PC-9 (cell line): ENCODE data around the gene IL10RB. TPM values are rescaled to one million over a fixed set of nuclear protein-coding genes. Genes with fewer than 3 reads are reported as not detected.

Source experiments
- BruUV-seq: library from RNA; stranded (reverse); fragments of 400-500 nt; replicated peaks from 2 replicates; lab custom pipeline; 2021; lab: Mats Ljungman, UMichigan
- CTCF ChIA-PET: fragments of 300-600 bp; sonication (Branson Sonifier 250); formaldehyde crosslinking; loops from one replicate; lab custom pipeline; 2022; ENCODE audit warnings: antibody characterized with exemption; lab: Charles Lee
- POLR2A ChIA-PET: fragments of 300-600 bp; sonication (Branson Sonifier 250); formaldehyde crosslinking; loops from one replicate; lab custom pipeline; 2022; ENCODE audit warnings: antibody characterized with exemption; ENCODE audit not compliant: unreplicated experiment; lab: Charles Lee
- DNase-seq, 2 experiments: peaks; one replicate each; pipeline versions ENCODE4 v3.0.0 to v3.0.0-alpha.2; 2015 to 2022; ENCODE audit warnings: mixed read lengths in 1 of 2
- H2AFZ ChIP-seq: fragments of 200-600 bp; sonication (generic); 2 replicates; pipeline ENCODE4 v1.8.1; 2017; ENCODE audit warnings: antibody characterized with exemption
- H3F3A ChIP-seq: fragments of 200-600 bp; sonication (generic); 2 replicates; pipeline ENCODE4 v1.8.1; 2017; ENCODE audit warnings: antibody characterized with exemption, mild to moderate bottlenecking, low read depth; ENCODE audit not compliant: insufficient read depth
- H3K27ac ChIP-seq: fragments of 200-600 bp; sonication (generic); 2 replicates; pipeline ENCODE4 v1.6.1; 2016; ENCODE audit warnings: mixed run types
- H3K27me3 ChIP-seq: fragments of 200-600 bp; sonication (generic); 2 replicates; pipeline ENCODE4 v1.6.1; 2016; ENCODE audit warnings: low read depth, mixed run types; ENCODE audit not compliant: insufficient read depth
- H3K36me3 ChIP-seq: fragments of 200-600 bp; sonication (generic); 2 replicates; pipeline ENCODE4 v1.6.1; 2016; ENCODE audit warnings: low read depth, mixed run types
- H3K4me1 ChIP-seq: fragments of 200-600 bp; sonication (generic); replicated peaks from 2 replicates; pipeline ENCODE4 v1.6.1; 2016; ENCODE audit warnings: mixed run types; ENCODE audit not compliant: insufficient read depth
- H3K4me2 ChIP-seq: fragments of 200-600 bp; sonication (generic); 2 replicates; pipeline ENCODE4 v1.6.1; 2017; ENCODE audit warnings: mixed run types
- H3K4me3 ChIP-seq: fragments of 200-600 bp; sonication (generic); 2 replicates; pipeline ENCODE4 v1.6.1; 2016; ENCODE audit warnings: mixed run types
- H3K79me2 ChIP-seq: fragments of 200-600 bp; sonication (generic); 2 replicates; pipeline ENCODE4 v1.6.1; 2017; ENCODE audit warnings: low read depth, mixed run types
- H3K9me2 ChIP-seq: fragments of 200-600 bp; sonication (generic); 2 replicates; pipeline ENCODE4 v1.8.1; 2017; ENCODE audit warnings: mild to moderate bottlenecking; ENCODE audit not compliant: insufficient read depth
- H3K9me3 ChIP-seq: fragments of 200-600 bp; sonication (generic); 2 replicates; pipeline ENCODE4 v1.8.1; 2016; ENCODE audit warnings: low read depth; ENCODE audit not compliant: insufficient read depth
- H4K20me1 ChIP-seq: fragments of 200-600 bp; sonication (generic); 2 replicates; pipeline ENCODE4 v1.8.1; 2017; ENCODE audit not compliant: insufficient read depth
- EZH2 ChIP-seq: fragments of 200-600 bp; sonication (generic); IDR thresholded peaks from 2 replicates; pipeline ENCODE4 v1.8.0; 2017; ENCODE audit warnings: antibody characterized with exemption, low read depth
- intact Hi-C: fragments of 100-400 bp; cut with micrococcal nuclease; formaldehyde crosslinking; loops from one replicate; pipeline ENCODE4 v1.10.0; 2022; ENCODE audit not compliant: unreplicated experiment
- total RNA-seq: library from RNA; stranded (reverse); gene quantifications from 2 replicates; pipeline ENCODE4 v1.2.3, GENCODE V29; 2021
- TF ChIP-seq, protein P1 (sequence below): fragments of 200-600 bp; sonication (generic); conservative IDR thresholded peaks from 2 replicates; pipeline ENCODE4 v1.6.1; 2017; ENCODE audit warnings: mixed run types, antibody characterized with exemption, mild to moderate bottlenecking, moderate library complexity

Gene IL10RB
- total RNA-seq, 1 experiment from 2014 or later = 18.3 TPM

DNA sequence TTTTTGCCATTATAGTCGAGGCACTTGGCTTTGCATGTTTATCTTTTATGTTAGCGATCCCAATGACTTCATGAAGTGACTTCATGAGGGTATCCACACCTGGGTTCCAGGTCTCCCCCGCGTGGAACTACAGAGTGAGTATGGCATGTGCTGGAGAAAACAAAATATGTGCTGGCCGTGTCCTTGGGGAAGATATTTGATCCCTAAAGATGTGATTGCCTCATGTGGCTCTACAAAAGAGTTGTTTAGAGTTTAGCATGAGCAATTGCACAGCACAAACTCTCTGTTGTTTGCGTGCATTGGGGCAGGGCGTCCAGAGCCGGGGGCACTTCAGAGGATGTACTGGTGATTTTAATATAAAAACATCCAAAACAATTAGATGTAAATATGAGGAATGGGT is 4.8 kb downstream of the IL10RB start:
- H3K36me3 ChIP-seq = no peaks in the 10 kb centered on the region
- DNase-seq = no peak
- no peaks in the 10 kb centered on the region for H4K20me1 ChIP-seq
- POLR2A ChIA-PET = no interaction called here
- no peaks in the 10 kb centered on the region for H3K27me3 ChIP-seq
- H3K4me3 ChIP-seq = no peak overlapping the region
- no peaks in the 10 kb centered on the region for H3K9me3 ChIP-seq
- intact Hi-C loops = no loop called here
- BruUV-seq = no TSS peak
- peaks cover 23% of the 10 kb centered on the region; the same call in 1 of the 2 replicates for H3F3A ChIP-seq
- no peak overlapping the region for H3K27ac ChIP-seq
- CTCF ChIA-PET = no interaction called here
- H3K4me2 ChIP-seq = no peak overlapping the region
- H3K9me2 ChIP-seq = no peaks in the 10 kb centered on the region
- TF ChIP-seq EZH2 = no peak
- TF ChIP-seq, protein P1, sequence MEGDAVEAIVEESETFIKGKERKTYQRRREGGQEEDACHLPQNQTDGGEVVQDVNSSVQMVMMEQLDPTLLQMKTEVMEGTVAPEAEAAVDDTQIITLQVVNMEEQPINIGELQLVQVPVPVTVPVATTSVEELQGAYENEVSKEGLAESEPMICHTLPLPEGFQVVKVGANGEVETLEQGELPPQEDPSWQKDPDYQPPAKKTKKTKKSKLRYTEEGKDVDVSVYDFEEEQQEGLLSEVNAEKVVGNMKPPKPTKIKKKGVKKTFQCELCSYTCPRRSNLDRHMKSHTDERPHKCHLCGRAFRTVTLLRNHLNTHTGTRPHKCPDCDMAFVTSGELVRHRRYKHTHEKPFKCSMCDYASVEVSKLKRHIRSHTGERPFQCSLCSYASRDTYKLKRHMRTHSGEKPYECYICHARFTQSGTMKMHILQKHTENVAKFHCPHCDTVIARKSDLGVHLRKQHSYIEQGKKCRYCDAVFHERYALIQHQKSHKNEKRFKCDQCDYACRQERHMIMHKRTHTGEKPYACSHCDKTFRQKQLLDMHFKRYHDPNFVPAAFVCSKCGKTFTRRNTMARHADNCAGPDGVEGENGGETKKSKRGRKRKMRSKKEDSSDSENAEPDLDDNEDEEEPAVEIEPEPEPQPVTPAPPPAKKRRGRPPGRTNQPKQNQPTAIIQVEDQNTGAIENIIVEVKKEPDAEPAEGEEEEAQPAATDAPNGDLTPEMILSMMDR = no peak
- H3K4me1 ChIP-seq = peaks cover 19% of the 10 kb centered on the region
- no peaks in the 10 kb centered on the region for H3K79me2 ChIP-seq
- H2AFZ ChIP-seq = no peak overlapping the region

DNA sequence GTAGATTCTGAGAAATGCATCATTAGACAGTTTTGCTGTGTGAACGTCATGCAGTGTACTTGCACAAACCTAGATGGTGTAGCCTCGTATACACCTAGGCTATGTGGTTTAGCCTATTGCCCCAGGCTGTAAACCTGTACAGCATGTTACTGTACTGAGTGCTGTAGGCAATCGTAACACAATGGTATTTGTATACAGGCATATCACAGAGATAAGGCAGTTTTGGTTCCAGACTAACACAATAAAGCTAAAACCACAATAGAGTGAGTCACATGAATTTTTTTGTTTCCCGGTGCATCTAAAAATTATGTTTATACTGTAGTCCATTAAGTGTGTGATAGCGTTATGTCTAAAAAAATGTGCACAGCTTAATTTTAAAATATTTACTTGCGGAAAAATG is 6.9 kb downstream of the IL10RB start:
- intact Hi-C loops = no loop called here
- no peaks in the 10 kb centered on the region for H3K36me3 ChIP-seq
- ChIA-PET CTCF (no interaction called here), POLR2A (no interaction called here)
- H3K4me3 ChIP-seq = no peak overlapping the region
- no peak overlapping the region for H3K4me2 ChIP-seq
- no peak for DNase-seq
- no TSS peak for BruUV-seq
- no peaks in the 10 kb centered on the region for H3K9me3 ChIP-seq
- no peaks in the 10 kb centered on the region for H3K9me2 ChIP-seq
- H3K27ac ChIP-seq = no peak overlapping the region
- TF ChIP-seq, protein P1 = no peak
- no peak for TF ChIP-seq EZH2
- H3K4me1 ChIP-seq = peaks cover 14% of the 10 kb centered on the region
- H3K79me2 ChIP-seq = no peaks in the 10 kb centered on the region
- H2AFZ ChIP-seq = no peak overlapping the region
- no peaks in the 10 kb centered on the region for H3K27me3 ChIP-seq
- no peaks in the 10 kb centered on the region for H4K20me1 ChIP-seq
- peaks cover 17% of the 10 kb centered on the region; the same call in 1 of the 2 replicates for H3F3A ChIP-seq

DNA sequence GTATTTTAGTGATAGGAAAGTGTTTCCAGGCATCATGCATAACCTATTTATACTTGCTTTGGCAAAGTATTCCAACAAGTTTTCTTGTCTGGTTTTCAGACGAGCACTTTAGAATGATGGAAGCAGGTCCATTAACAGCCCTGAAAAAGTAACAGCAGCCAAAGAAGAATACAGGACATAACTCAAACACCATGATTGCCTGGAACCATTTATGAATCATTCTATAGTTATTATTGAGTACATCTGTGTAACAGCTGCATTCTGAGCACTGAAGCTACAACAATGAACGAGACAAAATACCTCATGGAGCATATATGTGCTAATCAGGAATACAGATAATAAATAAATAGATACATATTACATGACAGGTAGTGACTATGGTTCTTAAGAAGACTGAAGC is 12.6 kb downstream of the IL10RB start:
- no peaks in the 10 kb centered on the region for H3K9me3 ChIP-seq
- no peak overlapping the region for H3K4me2 ChIP-seq
- H3K36me3 ChIP-seq = peaks cover 6% of the 10 kb centered on the region; the same call in 1 of the 2 replicates
- no peaks in the 10 kb centered on the region for H3K4me1 ChIP-seq
- no peak for DNase-seq
- no peaks in the 10 kb centered on the region for H3K9me2 ChIP-seq
- no peak overlapping the region for H2AFZ ChIP-seq
- TF ChIP-seq, protein P1 = no peak
- no peak for TF ChIP-seq EZH2
- ChIA-PET CTCF (no interaction called here), POLR2A (no interaction called here)
- H3F3A ChIP-seq = no peaks in the 10 kb centered on the region
- no peaks in the 10 kb centered on the region for H3K79me2 ChIP-seq
- intact Hi-C loops = no loop called here
- no peak overlapping the region for H3K4me3 ChIP-seq
- H3K27ac ChIP-seq = no peak overlapping the region
- BruUV-seq = no TSS peak
- H4K20me1 ChIP-seq = no peaks in the 10 kb centered on the region
- no peaks in the 10 kb centered on the region for H3K27me3 ChIP-seq
